HepG2 (cell line): ENCODE measurements around the gene PKDREJ. TPM values are rescaled to one million over a fixed set of nuclear protein-coding genes. Genes with fewer than 3 reads are reported as not detected.

ENCODE experiments used
- ATAC-seq: fragments of 200-7000 bp; cut with Tn5 transposase; 3 replicates; pipeline ENCODE4 v1.9.1; 2020; ENCODE audit warnings: mild to moderate bottlenecking, moderate library complexity
- BruUV-seq: library from RNA; stranded (reverse); fragments of 400-500 nt; replicated peaks from 2 replicates; lab custom pipeline; 2021; lab: Mats Ljungman, UMichigan
- CTCF ChIA-PET: fragments of 300-600 bp; formaldehyde crosslinking; extraction: SDS; loops from one replicate; lab custom pipeline; 2021; ENCODE audit warnings: low total read pairs, inconsistent platforms, low intra/inter-chr PET ratio; lab: Yijun Ruan, JAX
- POLR2A ChIA-PET: fragments of 350-600 bp; sonication (Branson Sonifier 250); formaldehyde crosslinking; loops from one replicate; lab custom pipeline; 2020; ENCODE audit warnings: antibody characterized with exemption, inconsistent platforms; lab: Yijun Ruan, JAX
- DNase-seq: peaks from one replicate; pipeline ENCODE4 v3.0.0-alpha.2; 2015; ENCODE audit warnings: low spot score
- FAIRE-seq: peaks from 3 replicates; lab custom pipeline; 2011; peaks lifted over from hg19 to GRCh38; lab: Jason Lieb, UNC
- H2AFZ ChIP-seq: one replicate; pipeline ENCODE4 v1.6.1; 2011; ENCODE audit warnings: low read length, inconsistent platforms
- H3K27ac ChIP-seq: fragments of 300-600 bp; 3 replicates; pipeline ENCODE4 v1.8.0; 2011; ENCODE audit warnings: mixed run types, mild to moderate bottlenecking, mixed read lengths, low read length, inconsistent platforms; ENCODE audit not compliant: insufficient read depth; ENCODE audit errors: extremely low read length
- H3K27me3 ChIP-seq, 2 experiments: fragments of 200-600 bp in 1 of 2; 2 replicates in 1 of 2; 3 replicates in 1 of 2; pipeline versions ENCODE4 v1.6.0 to v1.8.0; 2011; ENCODE audit warnings: low read length in 2 of 2, mild to moderate bottlenecking in 2 of 2, moderate library complexity in 2 of 2, inconsistent platforms in 1 of 2; ENCODE audit not compliant: insufficient read depth in 2 of 2, control insufficient read depth in 1 of 2
- H3K36me3 ChIP-seq, 2 experiments: fragments of 200-600 bp in 1 of 2; replicated peaks in 1 of 2; 2 replicates in 1 of 2; 3 replicates in 1 of 2; pipeline versions ENCODE4 v1.5.1 to v1.8.0; 2011; ENCODE audit warnings: low read length in 2 of 2, inconsistent platforms in 1 of 2; ENCODE audit not compliant: insufficient read depth in 2 of 2, control insufficient read depth in 1 of 2
- H3K4me1 ChIP-seq: 2 replicates; pipeline ENCODE4 v1.5.1; 2012; ENCODE audit warnings: low read length, inconsistent platforms; ENCODE audit not compliant: insufficient read depth
- H3K4me2 ChIP-seq: 2 replicates; pipeline ENCODE4 v1.6.0; 2011; ENCODE audit warnings: low read depth, low read length, inconsistent platforms
- H3K4me3 ChIP-seq, 3 experiments: fragments of 200-600 bp in 1 of 3; sonication (generic), shearing (Covaris generic) in 1 of 3; replicated peaks in 1 of 3; 2 replicates each; pipeline ENCODE4 v1.5.1; 2011 to 2016; ENCODE audit warnings: low read length in 3 of 3, inconsistent platforms in 2 of 3, low read depth in 2 of 3, mild to moderate bottlenecking in 2 of 3, control low read depth in 1 of 3, mixed read lengths in 1 of 3; ENCODE audit not compliant: insufficient read depth in 1 of 3
- H3K79me2 ChIP-seq: one replicate; pipeline ENCODE4 v1.6.1; 2011; ENCODE audit warnings: low read length, inconsistent platforms; ENCODE audit not compliant: insufficient read depth
- H3K9ac ChIP-seq: 2 replicates; pipeline ENCODE4 v1.6.0; 2011; ENCODE audit warnings: mild to moderate bottlenecking, low read depth, low read length, inconsistent platforms; ENCODE audit not compliant: insufficient read depth
- H3K9me3 ChIP-seq: 2 replicates; pipeline ENCODE4 v1.5.1; 2012; ENCODE audit warnings: mild to moderate bottlenecking, low read length
- H4K20me1 ChIP-seq: 2 replicates; pipeline ENCODE4 v1.6.0; 2011; ENCODE audit warnings: inconsistent platforms, mild to moderate bottlenecking, low read length, moderate library complexity; ENCODE audit not compliant: insufficient read depth
- AGO2 ChIP-seq: fragments of 200-400 bp; formaldehyde crosslinking; optimal IDR thresholded peaks from 2 replicates; pipeline ENCODE3; 2017; ENCODE audit warnings: mild to moderate bottlenecking, low read depth, low read length, moderate library complexity
- CENPT ChIP-seq: sonication (generic); formaldehyde crosslinking; IDR thresholded peaks from 2 replicates; pipeline ENCODE4 v1.8.0; 2022; ENCODE audit warnings: low read depth, mild to moderate bottlenecking, moderate library complexity, missing genetic modification reagents
- TBP ChIP-seq: sonication (generic); formaldehyde crosslinking; IDR thresholded peaks from 2 replicates; pipeline ENCODE4 v1.5.0; 2020; ENCODE audit warnings: missing genetic modification reagents
- WGBS: methylation state at CpG from one replicate; pipeline ENCODE4 v1.1.6; 2017; ENCODE audit warnings: low lambda C conversion rate; 5-methylcytosine and 5-hydroxymethylcytosine counted together
- in situ Hi-C: cut with HindIII; loops from 2 replicates; pipeline ENCODE4 v1.10.0; 2017; ENCODE audit warnings: low pct_unique_long_range_greater_than_20kb; ENCODE audit not compliant: extremely low pct_ligation_motif_present
- intact Hi-C: fragments of 100-400 bp; cut with micrococcal nuclease; formaldehyde crosslinking; loops from one replicate; pipeline ENCODE4 v1.10.0; 2022; ENCODE audit not compliant: unreplicated experiment
- polyA plus RNA-seq, 8 experiments: library from polyadenylated mRNA; depleted of rRNA in 3 of 8; stranded (reverse) in 7 of 8; unstranded in 1 of 8; fragments of >200 nt; fragmentation: Illumina TruSeq in 4 of 8; extraction: Trizol in 4 of 8; gene quantifications; 2 replicates each; pipeline versions ENCODE4 v1.2.1 to v1.2.3, GENCODE V29; 2011 to 2016; ENCODE audit warnings: low read depth in 4 of 8, missing spikeins in 1 of 8, mixed read lengths in 1 of 8; ENCODE audit not compliant: insufficient read depth in 1 of 8
- total RNA-seq, 5 experiments: library from RNA; depleted of rRNA; stranded (reverse); fragments of >200 nt; fragmentation: Illumina TruSeq; extraction: Trizol; gene quantifications; 2 replicates each; pipeline ENCODE4 v1.2.3, GENCODE V29; 2016; ENCODE audit warnings: low read depth in 1 of 5
- TF ChIP-seq, protein P1 (sequence below): sonication (generic); formaldehyde crosslinking; IDR thresholded peaks from 2 replicates; pipeline ENCODE4 v1.4.0; 2020; ENCODE audit warnings: missing genetic modification reagents, borderline replicate concordance

Gene PKDREJ
- total and polyA plus RNA-seq, 2 of the 13 experiments (the other 11 are each of a cell fraction or from before 2014, with no cell fraction given), result not detected

DNA sequence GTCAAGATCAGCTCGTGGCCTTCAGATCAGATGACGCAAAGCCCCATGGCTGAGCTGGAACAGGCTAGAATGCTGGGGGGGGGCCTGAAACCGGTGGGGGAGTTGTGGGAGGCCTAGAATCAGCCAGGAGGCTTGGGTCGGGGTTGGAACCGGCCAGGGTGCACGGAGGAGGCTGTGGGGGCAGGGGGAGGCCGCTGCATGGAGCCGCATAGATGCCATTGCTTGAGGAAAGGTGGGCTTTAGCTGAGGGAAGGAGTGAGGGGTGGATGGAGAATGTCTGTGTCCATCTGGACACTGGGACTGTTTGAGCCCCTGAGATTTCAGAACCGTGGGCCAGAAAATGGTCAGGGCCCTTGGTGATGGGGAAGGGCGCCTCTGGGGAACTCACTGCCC lies 38.2 kb downstream of the PKDREJ start:
- H3K36me3 ChIP-seq, result peaks cover 7 to 18% of the 10 kb centered on the region in 2 experiments; a peak in 4 of 5 replicates
- TF ChIP-seq AGO2 (peak; percentile 10), CENPT (no peak)
- WGBS, result 84% methylated on average over 10 of the region's 10 CpGs
- no peaks in the 10 kb centered on the region for H4K20me1 ChIP-seq
- DNase-seq, result no peak
- POLR2A ChIA-PET, result interaction anchor here (0.6 kb wide), 1 partner anchor 65 kb away, joined by 3 read pairs; no protein-coding TSS in a partner anchor
- H2AFZ ChIP-seq, result no peak overlapping the region
- intact Hi-C loops (no loop called here), in situ Hi-C loops (no loop called here)
- H3K4me1 ChIP-seq, result no peaks in the 10 kb centered on the region
- H3K27ac ChIP-seq, result no peak overlapping the region
- no TSS peak for BruUV-seq
- no peak for FAIRE-seq
- H3K4me3 ChIP-seq, result no peak overlapping the region
- H3K27me3 ChIP-seq, result no peaks in the 10 kb centered on the region
- no peak overlapping the region for H3K4me2 ChIP-seq
- no peaks in the 10 kb centered on the region for H3K9me3 ChIP-seq
- no peak overlapping the region for H3K9ac ChIP-seq
- ATAC-seq, result no peak
- CTCF ChIA-PET, result no interaction called here
- no peaks in the 10 kb centered on the region for H3K79me2 ChIP-seq

DNA sequence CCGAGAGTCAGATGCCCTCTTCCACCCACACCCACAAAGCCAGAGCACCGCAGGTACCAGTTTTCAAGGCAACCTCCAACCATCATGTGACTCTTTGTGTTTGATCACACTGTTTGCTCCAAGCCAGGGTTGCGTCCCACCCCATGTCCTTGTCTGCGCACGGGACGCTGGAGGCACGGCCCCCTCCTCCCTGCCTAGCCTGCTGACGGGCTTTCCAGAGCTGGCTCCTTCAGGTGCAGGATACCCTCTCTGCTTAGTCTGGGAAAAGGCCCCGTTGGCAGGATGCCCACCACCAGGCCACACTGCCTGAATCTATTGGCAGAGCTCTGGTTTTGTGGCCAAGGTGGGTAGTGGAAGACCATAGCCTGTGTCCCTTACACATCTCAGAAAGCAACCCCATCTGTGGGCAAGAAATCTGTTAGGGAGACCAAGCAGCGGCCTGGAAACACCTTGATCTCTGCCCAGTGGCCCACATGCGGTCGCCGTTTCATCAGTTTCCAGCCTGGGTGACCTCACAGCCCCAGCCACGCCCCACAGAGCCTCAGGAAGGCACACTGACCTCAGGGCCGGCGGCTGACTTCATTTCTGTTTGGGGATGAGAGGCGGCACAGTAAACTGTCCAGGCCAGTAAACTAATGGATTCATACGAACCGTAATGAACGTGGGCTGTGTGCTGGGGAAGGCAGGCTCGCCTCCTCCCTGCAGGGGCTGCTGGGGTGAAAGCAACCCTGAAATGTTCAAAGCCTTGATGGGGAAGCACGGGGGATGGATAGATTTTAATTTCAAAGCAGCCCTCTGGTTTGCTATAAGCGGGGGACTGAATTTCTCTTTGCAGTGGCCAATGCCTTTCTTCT lies 38.9 kb downstream of the PKDREJ start:
- BruUV-seq, result no TSS peak
- Histone ChIP-seq H3K36me3 (peaks cover 12 to 24% of the 10 kb centered on the region in 2 experiments; a peak in 4 of 5 replicates), H3K27ac (no peak overlapping the region), H4K20me1 (no peaks in the 10 kb centered on the region), H3K4me1 (no peaks in the 10 kb centered on the region), H3K4me3 (no peak overlapping the region), H2AFZ (no peak overlapping the region), H3K4me2 (no peak overlapping the region), H3K79me2 (no peaks in the 10 kb centered on the region), H3K27me3 (no peaks in the 10 kb centered on the region), H3K9ac (no peak overlapping the region), H3K9me3 (no peaks in the 10 kb centered on the region)
- no peak for TF ChIP-seq TBP (CRISPR knock-in tag)
- TF ChIP-seq AGO2, result peak; percentile 36
- TF ChIP-seq, protein P1, sequence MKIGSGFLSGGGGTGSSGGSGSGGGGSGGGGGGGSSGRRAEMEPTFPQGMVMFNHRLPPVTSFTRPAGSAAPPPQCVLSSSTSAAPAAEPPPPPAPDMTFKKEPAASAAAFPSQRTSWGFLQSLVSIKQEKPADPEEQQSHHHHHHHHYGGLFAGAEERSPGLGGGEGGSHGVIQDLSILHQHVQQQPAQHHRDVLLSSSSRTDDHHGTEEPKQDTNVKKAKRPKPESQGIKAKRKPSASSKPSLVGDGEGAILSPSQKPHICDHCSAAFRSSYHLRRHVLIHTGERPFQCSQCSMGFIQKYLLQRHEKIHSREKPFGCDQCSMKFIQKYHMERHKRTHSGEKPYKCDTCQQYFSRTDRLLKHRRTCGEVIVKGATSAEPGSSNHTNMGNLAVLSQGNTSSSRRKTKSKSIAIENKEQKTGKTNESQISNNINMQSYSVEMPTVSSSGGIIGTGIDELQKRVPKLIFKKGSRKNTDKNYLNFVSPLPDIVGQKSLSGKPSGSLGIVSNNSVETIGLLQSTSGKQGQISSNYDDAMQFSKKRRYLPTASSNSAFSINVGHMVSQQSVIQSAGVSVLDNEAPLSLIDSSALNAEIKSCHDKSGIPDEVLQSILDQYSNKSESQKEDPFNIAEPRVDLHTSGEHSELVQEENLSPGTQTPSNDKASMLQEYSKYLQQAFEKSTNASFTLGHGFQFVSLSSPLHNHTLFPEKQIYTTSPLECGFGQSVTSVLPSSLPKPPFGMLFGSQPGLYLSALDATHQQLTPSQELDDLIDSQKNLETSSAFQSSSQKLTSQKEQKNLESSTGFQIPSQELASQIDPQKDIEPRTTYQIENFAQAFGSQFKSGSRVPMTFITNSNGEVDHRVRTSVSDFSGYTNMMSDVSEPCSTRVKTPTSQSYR, result no peak
- intact Hi-C loops, result no loop called here
- POLR2A ChIA-PET, result interaction anchor here (0.6 kb wide), 1 partner anchor 64 kb away, joined by 3 read pairs; no protein-coding TSS in a partner anchor
- DNase-seq (no peak), ATAC-seq (no peak), FAIRE-seq (no peak)
- in situ Hi-C loops, result no loop called here
- WGBS, result 96% methylated on average over 15 of the region's 23 CpGs
- CTCF ChIA-PET, result no interaction called here
